ENCODE results near the gene INF2.
A peak's percentile ranks its signal among the peaks of the same experiment; 100 is the strongest.
"Not testable (repeated sequence)": the region's sequence is repeated elsewhere in the genome, so short reads cannot be mapped to it uniquely, and the experiment has no call there.

INF2 gene

DNA sequence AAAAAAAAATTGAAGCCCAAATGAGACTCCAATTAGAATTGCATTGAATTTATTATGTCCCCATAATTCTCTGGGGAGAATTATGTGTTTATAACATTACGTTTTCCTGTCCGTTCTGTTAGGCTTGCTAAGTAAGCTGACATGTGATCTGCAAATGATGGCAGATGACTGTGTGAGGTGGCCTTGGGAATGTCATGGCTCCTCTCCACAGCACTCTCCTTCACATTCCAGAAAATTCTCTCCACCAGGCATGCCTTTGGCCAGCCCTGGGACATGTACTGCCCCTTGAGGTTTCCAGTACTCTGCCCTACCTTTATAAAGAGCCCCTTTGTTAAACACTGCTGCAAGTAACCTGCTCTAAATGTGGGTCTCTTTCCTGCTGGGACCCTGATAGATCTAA lies 28.3 kb upstream of the INF2 start:
- Histone ChIP-seq H3K27ac (ENCODE audit: insufficient read depth in 1 of 2, low read depth in 1 of 2, low read length in 2 of 2, poor library complexity in 1 of 2, severe bottlenecking in 2 of 2) (no peak overlapping the region), H3K36me3 (ENCODE audit: control insufficient read depth in 4 of 4, insufficient read depth in 4 of 4, low read length in 3 of 4) (no peaks in the 10 kb centered on the region), H3K4me3 (ENCODE audit: control insufficient read depth in 1 of 7, extremely low read depth in 1 of 7, insufficient read depth in 4 of 7, low read depth in 2 of 7, low read length in 6 of 7) (no peak overlapping the region), H3K4me1 (ENCODE audit: control extremely low read depth in 1 of 4, control insufficient read depth in 4 of 4, insufficient read depth in 4 of 4, low read length in 3 of 4) (peaks cover 3 to 62% (median 54%) of the 10 kb centered on the region in 4 experiments), H3K9me3 (ENCODE audit: control extremely low read depth in 1 of 5, control insufficient read depth in 4 of 5, insufficient read depth in 2 of 5, low read depth in 1 of 5, low read length in 4 of 5) (peaks cover 0 to 2% (median 0%) of the 10 kb centered on the region in 5 experiments), H3K27me3 (replicated peaks in 2 of 5; ENCODE audit: control insufficient read depth in 4 of 5, insufficient read depth in 5 of 5, low read length in 4 of 5) (no peaks in the 10 kb centered on the region)
- POLR2A ChIA-PET = interaction anchor here (0.6 to 1.0 kb wide), 2 partner anchors 17 to 51 kb away, joined by 3 to 5 read pairs; no protein-coding TSS in a partner anchor
- WGBS (ENCODE audit: insufficient coverage) = no CpG with 5 or more reads among the region's 2 CpGs
- DNase-seq = no peak
- CTCF ChIA-PET = no interaction called here

DNA sequence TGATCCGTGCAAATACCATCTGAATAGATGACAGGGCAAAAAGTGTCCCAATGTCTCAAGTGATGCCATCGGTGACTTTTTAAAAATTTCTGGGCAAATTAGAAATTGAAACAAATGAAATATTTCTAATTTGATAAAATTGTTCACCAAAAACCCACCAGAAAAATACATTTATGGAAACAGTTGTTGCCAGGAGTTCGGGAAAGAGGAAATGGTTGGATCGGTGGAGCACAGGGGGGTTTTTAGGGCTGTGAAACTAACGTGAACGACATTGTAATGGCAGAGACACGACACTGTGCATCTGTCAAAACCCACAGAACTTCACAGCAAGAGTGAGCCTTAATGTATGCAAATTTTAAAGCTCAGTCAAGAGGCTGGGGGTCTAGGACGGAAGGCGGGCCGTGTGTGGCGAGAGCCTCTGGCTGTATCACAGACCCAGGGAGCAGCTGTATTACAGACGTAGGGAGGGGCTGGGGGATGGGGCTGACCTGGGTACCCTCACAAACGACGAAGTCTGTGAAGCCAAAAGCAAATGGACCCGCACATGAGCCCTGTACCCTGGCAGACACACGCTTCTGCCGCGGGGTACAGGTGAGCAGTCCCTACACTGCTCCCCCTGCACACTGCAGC lies 27.8 kb upstream of the INF2 start:
- CTCF ChIA-PET; H3K4me3 ChIP-seq (ENCODE audit: control insufficient read depth in 1 of 7, extremely low read depth in 1 of 7, insufficient read depth in 4 of 7, low read depth in 2 of 7, low read length in 6 of 7); H3K9me3 ChIP-seq (ENCODE audit: control extremely low read depth in 1 of 5, control insufficient read depth in 4 of 5, insufficient read depth in 2 of 5, low read depth in 1 of 5, low read length in 4 of 5); H3K36me3 ChIP-seq (ENCODE audit: control insufficient read depth in 4 of 4, insufficient read depth in 4 of 4, low read length in 3 of 4); DNase-seq; H3K27ac ChIP-seq (ENCODE audit: insufficient read depth in 1 of 2, low read depth in 1 of 2, low read length in 2 of 2, poor library complexity in 1 of 2, severe bottlenecking in 2 of 2); H3K27me3 ChIP-seq (replicated peaks in 2 of 5; ENCODE audit: control insufficient read depth in 4 of 5, insufficient read depth in 5 of 5, low read length in 4 of 5): not testable (repeated sequence)
- WGBS (ENCODE audit: insufficient coverage) = 89% methylated on average over 1 of the region's 18 CpGs
- POLR2A ChIA-PET = interaction anchor here (0.6 to 1.0 kb wide), 2 partner anchors 16 to 51 kb away, joined by 3 to 5 read pairs; no protein-coding TSS in a partner anchor
- peaks cover 3 to 56% (median 50%) of the 10 kb centered on the region in 4 experiments for H3K4me1 ChIP-seq (ENCODE audit: control extremely low read depth in 1 of 4, control insufficient read depth in 4 of 4, insufficient read depth in 4 of 4, low read length in 3 of 4)

DNA sequence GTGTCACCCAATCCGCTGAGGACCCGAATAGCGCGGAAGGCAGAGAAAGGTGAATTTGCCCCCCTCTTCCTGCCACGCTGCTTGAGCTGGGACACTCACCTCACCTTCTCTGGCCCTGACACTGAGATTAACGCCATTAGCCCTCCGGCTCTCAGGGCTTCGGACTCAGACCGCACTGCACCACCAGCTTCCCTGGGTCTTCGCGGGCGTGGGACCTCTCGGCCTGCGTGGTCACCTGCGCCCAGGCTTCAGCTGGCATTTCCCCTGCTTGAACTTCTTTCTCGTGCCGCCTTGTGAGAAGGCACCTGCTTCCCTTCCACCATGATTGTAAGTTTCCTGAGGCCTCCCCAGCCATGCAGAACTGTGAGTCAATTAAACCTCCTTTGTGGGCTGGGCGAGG lies 26.9 kb upstream of the INF2 start:
- WGBS (ENCODE audit: insufficient coverage) = 99% methylated on average over 15 of the region's 18 CpGs
- H3K36me3 ChIP-seq (ENCODE audit: control insufficient read depth in 4 of 4, insufficient read depth in 4 of 4, low read length in 3 of 4); POLR2A ChIA-PET; H3K27me3 ChIP-seq (replicated peaks in 2 of 5; ENCODE audit: control insufficient read depth in 4 of 5, insufficient read depth in 5 of 5, low read length in 4 of 5); H3K27ac ChIP-seq (ENCODE audit: insufficient read depth in 1 of 2, low read depth in 1 of 2, low read length in 2 of 2, poor library complexity in 1 of 2, severe bottlenecking in 2 of 2); CTCF ChIA-PET; H3K9me3 ChIP-seq (ENCODE audit: control extremely low read depth in 1 of 5, control insufficient read depth in 4 of 5, insufficient read depth in 2 of 5, low read depth in 1 of 5, low read length in 4 of 5); DNase-seq; H3K4me3 ChIP-seq (ENCODE audit: control insufficient read depth in 1 of 7, extremely low read depth in 1 of 7, insufficient read depth in 4 of 7, low read depth in 2 of 7, low read length in 6 of 7): not testable (repeated sequence)
- H3K4me1 ChIP-seq (ENCODE audit: control extremely low read depth in 1 of 4, control insufficient read depth in 4 of 4, insufficient read depth in 4 of 4, low read length in 3 of 4) = peaks cover 3 to 48% (median 42%) of the 10 kb centered on the region in 4 experiments

DNA sequence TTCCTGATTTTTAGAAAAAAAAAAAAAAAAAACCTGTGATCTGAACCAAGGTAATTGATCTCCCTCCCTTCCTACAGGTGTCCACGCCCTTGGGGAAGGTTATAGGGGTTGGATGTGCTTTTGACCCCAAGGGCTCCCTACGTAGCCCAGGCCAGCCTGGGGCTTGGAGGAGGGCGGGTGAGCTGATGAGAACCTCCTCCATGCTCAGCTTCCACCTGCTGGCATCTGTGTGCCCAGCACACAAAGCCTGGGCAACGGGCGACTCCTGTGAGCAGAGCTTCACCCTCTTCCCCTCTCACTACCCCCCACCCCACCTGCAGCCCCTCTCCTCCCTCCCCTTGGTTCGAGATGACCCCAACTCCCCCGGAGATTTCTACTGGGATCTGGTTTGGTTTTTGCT lies 25.3 kb upstream of the INF2 start:
- no peak for DNase-seq
- POLR2A ChIA-PET = interaction anchor here (0.7 kb wide), 1 partner anchor 33 kb away, joined by 3 read pairs; no protein-coding TSS in a partner anchor
- Histone ChIP-seq H3K4me3 (ENCODE audit: control insufficient read depth in 1 of 7, extremely low read depth in 1 of 7, insufficient read depth in 4 of 7, low read depth in 2 of 7, low read length in 6 of 7) (no peak overlapping the region), H3K9me3 (ENCODE audit: control extremely low read depth in 1 of 5, control insufficient read depth in 4 of 5, insufficient read depth in 2 of 5, low read depth in 1 of 5, low read length in 4 of 5) (peaks cover 0 to 2% (median 0%) of the 10 kb centered on the region in 5 experiments), H3K27me3 (replicated peaks in 2 of 5; ENCODE audit: control insufficient read depth in 4 of 5, insufficient read depth in 5 of 5, low read length in 4 of 5) (no peaks in the 10 kb centered on the region), H3K4me1 (ENCODE audit: control extremely low read depth in 1 of 4, control insufficient read depth in 4 of 4, insufficient read depth in 4 of 4, low read length in 3 of 4) (peaks cover 0 to 32% (median 25%) of the 10 kb centered on the region in 4 experiments), H3K27ac (ENCODE audit: insufficient read depth in 1 of 2, low read depth in 1 of 2, low read length in 2 of 2, poor library complexity in 1 of 2, severe bottlenecking in 2 of 2) (no peak overlapping the region), H3K36me3 (ENCODE audit: control insufficient read depth in 4 of 4, insufficient read depth in 4 of 4, low read length in 3 of 4) (no peaks in the 10 kb centered on the region)
- CTCF ChIA-PET = interaction anchor here (0.7 kb wide), 1 partner anchor 743 kb away, joined by 4 read pairs; no protein-coding TSS in a partner anchor
- 100% methylated on average over 1 of the region's 7 CpGs for WGBS (ENCODE audit: insufficient coverage)

DNA sequence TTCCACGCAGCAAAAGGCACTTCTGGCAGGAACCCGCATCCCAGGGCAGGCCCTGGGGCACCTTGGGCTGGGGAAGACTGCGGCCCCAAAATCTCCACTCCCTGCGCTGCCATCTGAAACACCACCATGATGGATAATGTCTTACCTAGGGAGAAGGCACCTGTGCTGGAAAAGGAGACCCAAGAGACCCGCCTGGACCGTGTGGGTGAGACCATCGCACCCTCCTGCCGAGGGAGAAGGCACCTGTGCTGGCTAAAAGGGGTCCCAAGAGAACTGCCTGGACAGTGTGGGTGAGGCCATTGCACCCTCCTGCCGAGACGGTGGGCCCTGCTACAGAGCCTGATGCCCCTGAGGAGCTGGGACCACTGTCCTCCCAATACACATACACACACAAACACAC lies 24.8 kb upstream of the INF2 start:
- ChIA-PET CTCF (interaction anchor here (0.7 to 1.8 kb wide), 3 partner anchors 13 to 744 kb away, joined by 4 to 18 read pairs (median 10); no protein-coding TSS in a partner anchor), POLR2A (no interaction called here)
- Histone ChIP-seq H3K9me3 (ENCODE audit: control extremely low read depth in 1 of 5, control insufficient read depth in 4 of 5, insufficient read depth in 2 of 5, low read depth in 1 of 5, low read length in 4 of 5) (peaks cover 0 to 2% (median 0%) of the 10 kb centered on the region in 5 experiments), H3K27ac (ENCODE audit: insufficient read depth in 1 of 2, low read depth in 1 of 2, low read length in 2 of 2, poor library complexity in 1 of 2, severe bottlenecking in 2 of 2) (no peak overlapping the region), H3K4me3 (ENCODE audit: control insufficient read depth in 1 of 7, extremely low read depth in 1 of 7, insufficient read depth in 4 of 7, low read depth in 2 of 7, low read length in 6 of 7) (no peak overlapping the region), H3K4me1 (ENCODE audit: control extremely low read depth in 1 of 4, control insufficient read depth in 4 of 4, insufficient read depth in 4 of 4, low read length in 3 of 4) (peaks cover 0 to 27% (median 21%) of the 10 kb centered on the region in 4 experiments), H3K27me3 (replicated peaks in 2 of 5; ENCODE audit: control insufficient read depth in 4 of 5, insufficient read depth in 5 of 5, low read length in 4 of 5) (no peaks in the 10 kb centered on the region), H3K36me3 (ENCODE audit: control insufficient read depth in 4 of 4, insufficient read depth in 4 of 4, low read length in 3 of 4) (no peaks in the 10 kb centered on the region)
- no peak for DNase-seq
- WGBS (ENCODE audit: insufficient coverage) = 91% methylated on average over 9 of the region's 10 CpGs

DNA sequence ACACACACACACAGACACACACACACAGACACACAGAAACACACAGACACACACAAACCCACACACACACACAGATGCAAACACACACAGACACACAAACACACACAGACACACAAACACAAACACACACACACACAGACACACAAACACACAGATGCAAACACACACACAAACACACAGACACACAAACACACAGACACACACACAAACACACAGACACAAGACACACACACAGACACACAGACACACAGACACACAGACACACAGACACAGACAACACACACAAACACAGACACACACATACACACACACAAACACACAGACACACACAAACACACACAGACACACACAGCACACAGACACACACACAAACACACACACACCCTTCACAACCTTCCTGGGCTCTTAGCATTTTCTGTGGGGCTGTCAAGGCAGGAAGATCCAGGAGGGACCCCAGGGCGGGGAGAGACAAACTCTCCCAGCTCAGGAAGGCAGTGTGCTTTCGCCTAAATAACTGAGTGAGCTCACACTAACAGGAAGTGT lies 24.2 kb upstream of the INF2 start:
- DNase-seq = peak in 2 of 3 donors; percentile 42 to 66
- no peaks in the 10 kb centered on the region for H3K36me3 ChIP-seq (ENCODE audit: control insufficient read depth in 4 of 4, insufficient read depth in 4 of 4, low read length in 3 of 4)
- H3K27me3 ChIP-seq (replicated peaks in 2 of 5; ENCODE audit: control insufficient read depth in 4 of 5, insufficient read depth in 5 of 5, low read length in 4 of 5) = no peaks in the 10 kb centered on the region
- WGBS (ENCODE audit: insufficient coverage) = 17% methylated on average over 2 of the region's 2 CpGs
- no peak overlapping the region for H3K27ac ChIP-seq (ENCODE audit: insufficient read depth in 1 of 2, low read depth in 1 of 2, low read length in 2 of 2, poor library complexity in 1 of 2, severe bottlenecking in 2 of 2)
- peaks cover 0 to 2% (median 0%) of the 10 kb centered on the region in 5 experiments for H3K9me3 ChIP-seq (ENCODE audit: control extremely low read depth in 1 of 5, control insufficient read depth in 4 of 5, insufficient read depth in 2 of 5, low read depth in 1 of 5, low read length in 4 of 5)
- no peak overlapping the region for H3K4me3 ChIP-seq (ENCODE audit: control insufficient read depth in 1 of 7, extremely low read depth in 1 of 7, insufficient read depth in 4 of 7, low read depth in 2 of 7, low read length in 6 of 7)
- H3K4me1 ChIP-seq (ENCODE audit: control extremely low read depth in 1 of 4, control insufficient read depth in 4 of 4, insufficient read depth in 4 of 4, low read length in 3 of 4) = peaks cover 0 to 21% (median 15%) of the 10 kb centered on the region in 4 experiments
- ChIA-PET CTCF (interaction anchor here (0.7 to 1.8 kb wide), 17 partner anchors 7 to 60 kb away, joined by 3 to 18 read pairs (median 6); no protein-coding TSS in a partner anchor), POLR2A (interaction anchor here (0.8 kb wide), 1 partner anchor 12 kb away, joined by 3 read pairs; no protein-coding TSS in a partner anchor)
